ENCODE results near the gene GNG5.
"Not testable (repeated sequence)": the region's sequence is repeated elsewhere in the genome, so short reads cannot be mapped to it uniquely, and the experiment has no call there.

The GNG5 gene

GRCh38 chr1:84506002-84506728, at the start of gene GNG5, which contains the start of gene SPATA1:
Gene GNG5, minus strand, starts transcription at chr1:84506581. Its CDS starts 490 bp downstream, at chr1:84506091.
Gene SPATA1, plus strand, starts transcription at chr1:84506386. Its CDS starts 9,974 bp downstream, at chr1:84516360.
- peak; percentile 97 for DNase-seq

- no peak for DNase-seq
Observed at GRCh38 chr1:84550826-84551225, 44.4 kb upstream of the GNG5 start.

GRCh38 chr1:84541679-84542078, 35.3 kb upstream of the GNG5 start:
- DNase-seq, result no peak

DNA sequence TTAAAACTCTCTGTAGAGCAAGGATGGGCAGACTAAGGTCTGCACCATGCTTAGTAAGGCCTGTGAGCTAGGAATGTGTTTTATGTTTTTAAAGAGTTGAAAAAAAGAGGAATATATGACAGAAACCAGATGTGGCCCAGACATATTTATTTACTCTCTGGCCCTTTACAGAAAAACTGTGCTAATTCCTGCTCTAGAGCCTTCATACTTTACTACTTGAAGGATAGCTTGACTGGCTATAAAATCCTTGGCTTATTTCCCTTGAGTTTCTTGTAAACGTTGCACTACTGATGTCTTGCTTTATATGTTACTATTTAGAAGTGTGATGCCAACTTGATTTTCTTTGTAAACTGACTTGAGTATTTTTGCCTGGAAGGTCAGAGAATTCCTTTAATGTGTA, 34.4 kb upstream of the GNG5 start:
- no peak for DNase-seq

DNA sequence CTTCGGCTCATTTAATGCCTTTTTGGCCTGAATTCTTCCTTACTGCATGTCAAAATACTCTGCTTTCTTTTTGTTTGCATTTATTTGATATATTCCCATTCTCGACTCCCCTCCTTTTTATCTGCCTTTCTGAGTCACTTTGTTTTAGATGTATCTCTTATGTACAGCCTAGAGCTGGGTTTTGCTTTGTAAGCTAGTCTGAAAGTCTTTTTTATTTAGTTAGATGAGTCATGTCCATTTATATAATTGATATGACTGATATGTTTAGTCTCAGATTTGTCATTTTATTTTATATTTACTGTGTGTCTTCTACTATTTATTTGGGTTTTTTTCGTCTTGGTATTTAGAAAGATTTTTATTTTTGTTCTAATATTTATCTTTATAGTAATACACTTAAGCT, 33.6 kb upstream of the GNG5 start:
- no peak for DNase-seq

DNA sequence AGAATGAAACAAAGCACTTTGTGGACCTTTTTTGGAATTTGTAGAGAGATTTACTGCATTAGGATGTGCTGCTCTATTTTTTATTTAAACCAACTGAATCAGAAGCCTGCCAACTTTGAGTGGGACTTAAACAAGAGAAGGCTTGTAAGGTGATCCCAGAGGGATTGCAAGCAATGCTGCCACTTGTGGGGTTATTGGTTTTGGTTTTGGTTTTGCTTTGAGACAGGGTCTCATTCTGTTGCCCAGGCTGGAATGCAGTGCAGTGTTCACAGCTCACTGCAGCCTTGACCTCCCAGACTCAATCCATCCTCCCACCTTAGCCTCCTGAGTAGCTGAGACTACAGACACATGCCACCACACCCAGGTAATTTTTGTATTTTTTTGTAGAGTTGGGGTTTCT, 32.2 kb upstream of the GNG5 start:
- no peak for DNase-seq

GRCh38 chr1:84525779-84526178, 19.4 kb upstream of the GNG5 start:
- no peak for DNase-seq

- DNase-seq, result no peak
Observed at GRCh38 chr1:84524590-84524989, 18.2 kb upstream of the GNG5 start.

- no peak for DNase-seq
Observed at GRCh38 chr1:84510668-84511067, 4.3 kb upstream of the GNG5 start.

DNA sequence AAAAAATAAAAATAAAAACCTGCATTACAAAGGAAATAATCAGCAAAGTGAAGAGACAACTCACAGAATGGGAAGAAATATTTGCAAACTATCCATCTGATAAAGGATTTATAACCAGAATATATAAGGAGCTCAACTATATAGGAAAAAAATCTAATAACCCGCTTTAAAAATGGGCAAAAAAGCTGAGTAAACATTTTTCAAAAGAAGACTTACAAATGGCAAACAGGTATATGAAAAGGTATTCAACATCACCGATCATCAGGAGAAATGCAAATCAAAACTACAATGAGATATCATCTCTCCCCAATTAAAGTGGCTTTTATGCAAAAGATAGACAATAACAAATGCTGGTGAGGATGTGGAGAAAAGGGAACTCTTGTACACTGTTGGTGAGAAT, 3.8 kb upstream of the GNG5 start:
- no peak for DNase-seq

GRCh38 chr1:84509029-84509428, 2.6 kb upstream of the GNG5 start:
- no peak for DNase-seq

GRCh38 chr1:84508510-84508909, 2.1 kb upstream of the GNG5 start:
- no peak for DNase-seq

DNA sequence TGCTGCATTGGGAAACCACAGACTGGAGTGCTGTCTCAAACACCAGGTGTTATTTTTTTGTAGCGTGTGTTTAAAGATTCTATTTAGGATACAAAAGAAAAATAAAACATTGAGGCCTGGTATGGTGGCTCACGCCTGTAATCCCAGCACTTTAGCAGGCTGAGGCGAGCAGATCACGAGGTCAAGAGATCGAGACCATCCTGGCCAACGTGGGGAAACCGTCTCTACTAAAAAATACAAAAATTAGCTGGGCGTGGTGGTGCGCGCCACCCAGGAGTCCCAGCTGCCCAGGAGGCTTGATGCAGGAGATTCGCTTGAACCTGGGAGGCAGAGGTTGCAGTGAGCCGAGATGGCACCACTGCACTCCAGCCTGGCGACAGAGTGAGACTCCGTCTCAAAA, 1.5 kb upstream of the GNG5 start:
- not testable (repeated sequence) for DNase-seq

DNA sequence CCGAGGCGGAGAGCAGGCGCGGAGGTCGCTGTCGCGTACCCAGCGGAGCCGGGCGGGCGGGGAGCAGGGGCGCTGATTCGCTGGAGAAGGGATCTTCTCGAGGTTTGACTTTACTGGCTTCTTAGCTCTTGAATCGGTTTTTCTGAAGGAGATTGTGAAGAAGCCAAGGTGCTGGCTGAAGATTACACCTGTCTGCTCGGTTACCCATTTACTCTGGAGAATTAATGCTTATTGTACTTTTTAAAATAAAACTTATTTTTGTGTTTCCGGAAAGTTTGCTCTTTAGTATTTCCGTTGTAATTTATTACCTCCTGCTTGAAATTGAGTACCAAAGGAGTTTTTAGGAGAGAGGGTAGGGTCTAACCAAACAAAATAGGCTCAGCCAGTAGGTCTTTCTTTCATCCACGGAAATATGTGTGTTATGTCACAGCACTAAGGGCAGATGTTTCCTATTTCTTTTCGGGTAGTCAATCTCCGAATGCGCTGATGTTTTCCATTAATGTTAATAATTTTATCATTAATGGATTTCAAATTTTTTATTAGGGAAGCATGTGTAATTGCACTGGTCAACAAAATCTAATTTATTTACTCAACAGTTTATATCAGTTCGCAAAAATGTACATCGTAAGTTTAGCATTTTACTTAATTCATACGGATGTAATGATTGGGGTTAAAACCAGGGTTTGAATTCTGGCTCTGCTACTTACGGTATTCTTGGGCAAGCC, 510 bp upstream of the GNG5 start:
- no peak for DNase-seq

DNA sequence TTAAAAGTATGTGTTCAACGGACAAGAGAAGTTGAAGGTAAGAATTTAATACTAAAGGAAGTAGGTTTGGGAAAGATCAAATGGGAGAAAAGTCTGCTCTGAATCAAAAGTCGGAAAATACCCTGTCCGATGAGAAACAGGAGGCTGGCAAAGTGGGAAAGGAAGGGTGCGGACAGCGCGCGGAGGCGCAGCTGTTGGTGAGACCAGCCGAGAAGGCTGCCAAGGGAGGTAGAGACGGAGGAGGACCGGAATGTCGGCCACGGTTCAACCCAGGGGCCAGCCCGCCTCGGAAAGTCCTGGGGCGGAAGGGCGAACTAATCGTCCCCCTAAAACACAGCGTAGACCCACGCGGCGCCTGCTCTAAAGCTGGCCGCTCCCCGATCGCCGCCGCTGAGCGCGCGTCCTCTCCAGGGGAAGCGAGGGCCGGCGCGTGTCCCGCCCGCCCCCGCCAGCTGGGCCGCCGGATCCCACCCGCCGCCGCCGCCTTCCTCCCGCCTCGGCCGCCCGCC, 834 bp downstream of the GNG5 start:
- no peak for DNase-seq

- no peak for DNase-seq
Observed at GRCh38 chr1:84504580-84505492, 1.5 kb downstream of the GNG5 start.

- no peak for DNase-seq
Observed at GRCh38 chr1:84502927-84503326, 3.5 kb downstream of the GNG5 start.

DNA sequence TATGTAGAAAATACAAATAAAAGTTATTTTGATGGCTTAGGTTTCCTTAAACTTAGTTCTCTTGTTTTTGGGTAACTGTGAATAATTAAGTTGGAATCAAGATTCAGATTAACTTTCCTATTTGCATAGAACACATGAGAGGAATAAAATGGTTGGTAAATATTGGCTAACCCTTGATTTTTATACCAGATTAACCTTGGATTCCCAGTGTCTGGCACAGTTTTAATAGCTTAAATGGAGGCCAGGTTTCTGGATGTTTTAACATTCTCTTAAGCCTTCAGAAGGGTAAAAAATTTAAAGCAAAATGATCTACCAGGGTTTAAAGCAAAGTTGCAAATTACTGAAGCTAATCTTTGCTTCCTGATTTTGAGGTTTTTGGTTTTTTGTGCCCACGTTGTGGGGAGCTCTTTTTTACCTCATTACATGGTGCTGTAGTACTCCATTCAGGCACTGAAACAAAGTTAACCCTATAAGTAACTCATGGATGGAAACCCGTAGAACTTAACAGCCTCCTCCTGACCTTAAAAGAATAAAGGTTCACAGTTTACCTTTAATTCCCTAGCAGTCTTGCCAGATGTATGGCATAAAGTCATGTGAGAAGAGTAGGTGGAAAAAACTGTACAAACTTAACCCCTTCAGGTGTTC, 8.6 kb downstream of the GNG5 start:
- DNase-seq, result no peak

GRCh38 chr1:84496498-84496897, 9.9 kb downstream of the GNG5 start:
- DNase-seq, result no peak

DNA sequence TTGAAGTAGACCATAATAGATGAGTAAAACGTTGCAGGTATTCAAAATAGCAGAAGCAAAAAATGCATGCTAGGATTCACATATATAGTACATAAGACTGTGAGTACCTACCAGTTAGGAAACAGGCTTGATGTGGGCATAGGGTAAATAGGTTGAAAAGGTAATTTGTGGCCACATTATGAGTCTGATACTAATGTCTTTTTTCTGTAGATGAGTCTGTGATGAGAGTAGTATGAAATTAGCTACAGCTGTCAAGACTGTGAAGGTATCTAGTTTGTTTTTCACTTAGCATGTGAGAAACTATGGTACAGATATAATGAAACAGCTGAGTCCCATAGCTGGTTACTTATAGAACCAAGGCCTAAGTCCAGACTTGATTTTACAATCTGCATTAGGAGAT, 12.6 kb downstream of the GNG5 start:
- no peak for DNase-seq

GRCh38 chr1:84492726-84493125, 13.7 kb downstream of the GNG5 start:
- no peak for DNase-seq

DNA sequence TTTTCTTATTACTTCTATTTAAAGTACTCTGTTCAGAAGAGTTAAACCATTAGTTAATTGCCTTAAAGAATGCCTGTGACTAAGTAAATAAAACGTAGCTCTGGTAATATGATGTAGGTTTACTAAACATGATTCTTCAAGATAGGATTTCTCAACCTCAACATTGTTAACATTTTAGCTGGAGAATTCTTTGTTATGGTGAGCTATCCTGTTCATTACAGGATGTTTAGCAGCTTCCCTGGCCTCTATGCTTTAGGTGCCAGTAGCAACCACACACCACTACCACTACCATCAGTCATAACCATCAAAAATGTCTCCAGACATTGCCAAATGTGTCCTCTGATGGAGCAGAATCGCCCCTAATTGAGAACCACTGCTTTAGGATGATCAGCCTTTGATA, 16.6 kb downstream of the GNG5 start:
- DNase-seq, result no peak

DNA sequence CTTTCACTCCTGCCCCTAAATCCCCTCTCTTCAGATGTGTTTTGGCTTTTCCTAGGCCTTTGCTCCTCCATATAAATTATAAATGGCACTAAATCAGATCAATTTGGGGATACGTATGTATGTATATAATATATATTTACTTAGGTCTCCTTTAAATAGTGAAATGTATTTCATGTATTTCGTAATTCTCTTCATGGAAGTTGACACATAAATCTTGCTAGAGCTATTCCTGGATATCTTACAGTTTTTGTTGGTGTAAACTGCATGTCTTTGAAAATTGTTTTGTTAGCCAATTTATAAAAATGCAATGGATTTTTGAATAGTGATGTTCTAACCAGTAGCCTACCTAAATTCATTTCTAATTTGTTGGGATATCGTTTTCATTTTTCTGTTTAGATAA, 18.3 kb downstream of the GNG5 start:
- no peak for DNase-seq
